ENCODE measurements around the gene YAF2.

YAF2 gene

DNA sequence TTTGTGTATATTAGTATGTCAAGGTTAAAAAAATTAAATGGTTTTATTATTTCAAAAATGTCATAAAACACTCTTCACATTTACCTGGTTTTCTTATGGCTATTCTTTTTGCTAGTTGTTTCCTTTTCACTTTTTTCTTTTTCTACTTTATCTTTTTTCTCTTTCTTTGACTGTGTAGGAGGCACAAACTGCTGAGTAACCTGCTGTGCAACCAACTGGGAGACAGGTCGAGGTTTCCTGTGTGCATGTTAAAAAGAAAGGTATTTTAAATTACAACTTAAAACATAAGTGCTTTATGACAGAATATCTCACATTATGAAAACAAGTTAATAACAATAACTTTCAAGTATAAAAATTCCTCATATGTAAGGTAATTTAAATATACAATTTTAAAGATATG is 76.5 kb downstream of the YAF2 start:
- no peak for DNase-seq (ENCODE audit: low spot score in 2 of 2)
- H3K9me3 Mint-ChIP-seq: no peaks in the 10 kb centered on the region
- peak overlapping the region; percentile 16 for H3K27ac Mint-ChIP-seq
- ATAC-seq: peak; percentile 46
- H3K4me1 Mint-ChIP-seq: peaks cover 17% of the 10 kb centered on the region
- H3K36me3 Mint-ChIP-seq: peaks cover 44% of the 10 kb centered on the region
- H3K4me3 Mint-ChIP-seq: no peak overlapping the region

DNA sequence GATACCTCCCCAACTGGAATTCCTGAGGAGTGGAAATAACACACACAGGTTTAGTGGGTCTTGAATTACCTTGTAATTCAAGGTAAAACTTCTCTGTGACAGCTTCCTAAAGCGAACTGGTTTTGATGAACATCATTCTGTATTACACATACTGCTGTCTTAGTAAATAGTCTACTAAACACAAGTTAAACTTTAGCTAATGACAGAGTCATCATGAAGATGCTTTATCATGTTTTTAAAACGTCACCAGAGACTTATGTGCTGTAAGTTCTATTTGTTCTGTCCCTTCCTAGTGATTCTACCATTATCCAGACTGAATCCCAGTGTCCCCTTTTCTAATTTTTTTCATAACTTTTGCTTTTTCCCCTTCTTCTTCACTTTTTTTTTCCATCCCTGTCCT is 81.8 kb downstream of the YAF2 start:
- Mint-ChIP-seq H3K36me3 (peaks cover 38% of the 10 kb centered on the region), H3K4me1 (peaks cover under 1% of the 10 kb centered on the region), H3K27ac (peak overlapping the region; percentile 67), H3K4me3 (no peak overlapping the region), H3K9me3 (no peaks in the 10 kb centered on the region)
- ATAC-seq (no peak), DNase-seq (ENCODE audit: low spot score in 2 of 2) (no peak)

DNA sequence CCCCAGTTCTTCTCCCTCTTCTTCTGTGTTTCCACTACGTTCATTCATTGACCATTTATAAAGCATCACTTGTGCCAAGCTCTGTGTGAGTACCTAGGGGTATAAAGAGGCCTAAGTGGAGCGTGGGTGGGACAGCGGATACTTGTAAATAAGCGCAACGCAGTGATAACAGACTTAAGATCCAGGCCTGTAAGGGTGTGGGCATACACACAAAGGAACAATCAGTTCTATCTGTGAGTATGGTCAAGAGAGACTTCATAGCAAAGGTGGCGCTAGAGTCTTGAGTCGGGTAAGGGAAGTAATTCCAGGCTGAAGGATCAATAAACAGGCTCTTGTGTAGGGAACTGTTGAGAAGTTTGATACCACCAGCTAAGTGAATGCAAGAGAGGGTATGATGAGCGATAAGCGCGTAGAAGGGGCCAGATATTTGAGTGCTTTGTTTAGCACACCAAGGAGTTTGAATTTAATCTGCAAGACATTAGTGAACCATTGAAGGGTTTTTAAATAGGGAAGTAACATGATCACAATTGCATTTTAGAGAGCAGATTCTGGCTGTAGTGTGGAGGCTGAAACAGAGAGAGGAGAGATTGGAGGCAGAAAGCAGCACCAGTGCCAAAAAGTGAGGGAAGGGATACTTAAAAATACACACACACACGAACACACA is 92.4 kb downstream of the YAF2 start:
- peak overlapping the region; percentile 80 for H3K4me3 Mint-ChIP-seq
- H3K27ac Mint-ChIP-seq: peak overlapping the region; percentile 12
- H3K36me3 Mint-ChIP-seq: no peaks in the 10 kb centered on the region
- no peak for DNase-seq (ENCODE audit: low spot score in 2 of 2)
- no peaks in the 10 kb centered on the region for H3K9me3 Mint-ChIP-seq
- no peak for ATAC-seq
- peaks cover 34% of the 10 kb centered on the region for H3K4me1 Mint-ChIP-seq

DNA sequence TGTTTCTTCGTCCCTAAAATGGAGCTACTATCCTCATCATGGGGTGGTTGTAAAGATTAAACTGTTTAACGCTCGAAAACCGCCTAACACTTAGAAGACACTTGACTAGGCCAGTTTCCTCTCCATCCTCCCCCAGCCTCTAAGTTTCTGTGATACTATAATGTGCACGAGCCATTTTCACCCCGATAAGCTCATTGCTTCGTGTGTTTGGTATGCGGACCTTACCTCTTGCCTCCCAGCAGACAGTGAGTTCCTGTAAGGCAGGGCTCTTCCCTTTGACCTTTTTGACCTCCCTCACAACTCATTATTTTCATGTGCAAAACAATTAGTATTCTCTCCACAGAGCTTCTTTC is 92.9 kb downstream of the YAF2 start:
- peak overlapping the region; percentile 80 for H3K4me3 Mint-ChIP-seq
- peaks cover 39% of the 10 kb centered on the region for H3K4me1 Mint-ChIP-seq
- peak; percentile 5 for ATAC-seq
- no peaks in the 10 kb centered on the region for H3K36me3 Mint-ChIP-seq
- no peak for DNase-seq (ENCODE audit: low spot score in 2 of 2)
- peak overlapping the region; percentile 12 for H3K27ac Mint-ChIP-seq
- H3K9me3 Mint-ChIP-seq: no peaks in the 10 kb centered on the region

DNA sequence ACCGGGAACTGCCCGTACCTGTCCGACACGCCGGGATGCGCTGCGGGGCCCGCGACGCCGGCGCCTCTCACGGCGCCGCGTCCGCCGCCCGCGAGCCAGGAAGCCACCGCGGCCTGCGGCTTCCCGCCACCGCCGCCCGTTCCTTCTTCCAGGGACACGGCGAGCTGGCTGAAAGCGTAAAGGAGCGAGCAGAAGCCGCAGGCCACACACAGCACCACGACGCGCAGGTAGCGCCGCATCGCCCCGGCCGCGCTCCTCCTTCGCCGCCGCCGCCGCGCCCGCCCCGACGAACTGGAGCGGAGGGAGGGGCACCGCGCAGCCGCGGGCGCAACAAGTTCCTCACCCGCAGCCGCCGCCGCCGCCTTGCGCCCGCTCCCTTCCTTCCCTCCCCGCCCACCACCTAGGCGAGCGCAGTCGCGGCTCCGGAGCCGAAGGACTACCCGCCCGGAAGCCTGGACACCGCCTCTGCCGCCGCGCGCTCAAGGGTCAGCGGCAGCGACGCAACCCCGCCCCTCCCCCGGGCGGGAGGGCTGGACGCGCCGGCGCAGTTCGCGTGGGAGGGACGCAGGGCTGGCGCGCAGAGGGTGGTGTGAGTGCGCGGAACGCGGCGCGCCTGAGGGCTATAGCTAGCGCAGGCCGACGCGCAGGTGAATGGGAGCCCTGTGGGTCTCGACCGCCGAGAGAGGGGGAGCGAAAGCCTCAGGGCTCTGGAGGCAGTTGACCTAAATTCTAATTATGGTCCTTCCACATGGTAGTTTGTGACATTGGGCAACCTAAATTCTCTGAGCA is 93.4 kb downstream of the YAF2 start, which contains the start of gene GXYLT1:
GXYLT1 (minus strand) TSS at position 467 of the 789 bp plus-strand sequence; CDS start at position 239, 228 bp downstream.
- peak within 1 kb of the TSS; percentile 80 for H3K4me3 Mint-ChIP-seq
- H3K36me3 Mint-ChIP-seq: no peaks in the 10 kb centered on the region
- peak; percentile 94 for ATAC-seq
- no peaks in the 10 kb centered on the region for H3K9me3 Mint-ChIP-seq
- peak within 1 kb of the TSS; percentile 75 for H3K27ac Mint-ChIP-seq
- DNase-seq (ENCODE audit: low spot score in 2 of 2): peak; percentile 83 to 92
- H3K4me1 Mint-ChIP-seq: peaks cover 39% of the 10 kb centered on the region

DNA sequence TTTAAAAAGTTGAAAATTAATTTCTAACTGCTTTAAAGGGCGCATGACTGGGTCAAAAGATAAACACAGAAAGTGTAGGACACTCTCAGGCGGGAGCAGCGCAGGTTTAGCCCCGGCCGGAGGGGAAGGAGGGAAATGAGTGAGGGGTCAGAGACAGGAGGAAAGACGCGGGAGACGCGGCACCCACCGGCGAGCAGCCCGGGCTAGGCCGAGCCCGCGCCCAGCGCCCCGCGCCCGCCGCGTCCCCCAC is 94.0 kb downstream of the YAF2 start:
- H3K4me1 Mint-ChIP-seq: peaks cover 39% of the 10 kb centered on the region
- DNase-seq (ENCODE audit: low spot score in 2 of 2) (no peak), ATAC-seq (no peak)
- H3K9me3 Mint-ChIP-seq: no peaks in the 10 kb centered on the region
- H3K36me3 Mint-ChIP-seq: no peaks in the 10 kb centered on the region
- H3K27ac Mint-ChIP-seq: peak overlapping the region; percentile 75
- H3K4me3 Mint-ChIP-seq: peak overlapping the region; percentile 80

DNA sequence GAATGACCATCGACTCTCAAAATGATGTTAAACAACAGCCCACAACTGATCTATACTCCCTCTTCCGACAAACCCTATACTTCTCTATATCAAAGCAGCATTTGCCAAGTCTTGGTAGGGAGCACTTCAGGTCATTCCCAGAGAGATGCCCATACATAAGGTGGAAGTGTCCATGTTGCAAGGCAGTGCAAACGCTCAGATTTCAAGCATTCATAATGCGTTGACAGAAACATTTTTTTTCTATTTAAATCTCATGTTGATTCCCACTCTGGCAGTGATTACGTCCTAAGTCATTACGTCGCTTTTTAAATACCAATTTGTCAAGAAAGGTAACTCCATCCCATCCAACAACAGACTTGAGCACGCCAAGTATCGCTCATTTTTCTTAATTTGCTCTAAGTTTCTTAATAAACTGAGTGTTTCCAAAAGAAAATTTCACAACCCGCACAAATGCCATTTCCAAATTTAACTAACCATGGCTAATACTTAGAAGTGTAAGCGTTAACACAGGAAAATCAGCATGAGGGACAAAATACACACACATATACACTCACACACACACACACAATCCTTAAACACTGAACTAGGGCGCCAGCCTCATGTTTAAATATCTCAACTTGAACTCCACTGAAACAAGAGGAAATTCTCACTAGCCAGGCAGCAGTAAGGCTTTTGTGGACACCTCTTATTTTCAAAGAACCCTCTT is 94.4 kb downstream of the YAF2 start:
- Mint-ChIP-seq H3K9me3 (no peaks in the 10 kb centered on the region), H3K27ac (peak overlapping the region; percentile 75), H3K4me1 (peaks cover 39% of the 10 kb centered on the region), H3K4me3 (peak overlapping the region; percentile 80), H3K36me3 (no peaks in the 10 kb centered on the region)
- DNase-seq (ENCODE audit: low spot score in 2 of 2) (no peak), ATAC-seq (no peak)

DNA sequence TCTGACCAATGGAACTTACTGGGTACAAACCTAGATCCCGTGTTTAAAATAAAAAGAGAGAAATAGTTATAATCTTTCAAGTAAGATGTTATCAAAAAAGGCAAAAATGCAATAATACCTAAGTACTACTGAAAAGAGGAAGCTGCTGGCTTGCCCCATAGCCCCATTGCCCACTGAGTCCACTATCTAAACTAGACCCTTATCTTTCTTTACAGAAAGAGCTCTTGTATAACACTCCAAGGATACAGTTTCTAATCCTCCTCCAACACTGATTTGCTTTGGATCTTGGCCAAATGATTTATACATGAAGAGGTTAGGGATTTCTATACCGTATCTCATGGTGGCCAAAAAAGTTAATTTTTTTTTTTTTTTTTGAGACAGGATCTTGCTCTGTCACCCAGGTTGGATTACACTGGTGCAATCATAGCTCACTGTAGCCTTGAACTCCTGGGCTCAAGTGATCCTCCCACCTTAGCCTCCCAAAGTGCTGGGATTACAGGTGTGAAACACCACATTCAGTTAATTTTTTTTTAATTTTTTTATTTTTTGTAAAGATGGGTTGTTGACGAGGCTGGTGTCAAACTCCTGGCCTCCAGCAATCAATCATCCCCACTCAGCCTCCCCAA is 96.0 kb downstream of the YAF2 start:
- no peak for ATAC-seq
- H3K4me1 Mint-ChIP-seq: peaks cover 39% of the 10 kb centered on the region
- DNase-seq (ENCODE audit: low spot score in 2 of 2): no peak
- no peak overlapping the region for H3K4me3 Mint-ChIP-seq
- H3K27ac Mint-ChIP-seq: no peak overlapping the region
- no peaks in the 10 kb centered on the region for H3K36me3 Mint-ChIP-seq
- H3K9me3 Mint-ChIP-seq: no peaks in the 10 kb centered on the region

DNA sequence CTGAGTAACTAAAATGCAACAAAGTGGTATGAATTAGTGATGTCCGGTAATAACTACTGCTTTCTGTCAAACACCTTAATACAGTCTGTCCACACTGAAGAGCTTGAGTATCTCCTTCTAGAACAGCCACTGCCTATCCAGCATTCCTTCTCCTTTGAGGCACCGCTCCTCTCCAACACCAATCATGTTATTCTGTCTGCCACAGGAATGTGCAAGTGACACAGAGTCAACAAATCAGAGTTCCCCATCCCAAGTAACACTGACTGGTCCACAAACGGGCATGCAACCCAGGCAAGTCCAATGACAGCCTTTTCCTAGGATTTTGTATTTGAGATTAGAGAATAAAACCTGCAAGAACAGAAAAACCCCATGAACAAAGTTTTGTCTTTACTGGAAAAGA is 97.1 kb downstream of the YAF2 start:
- Mint-ChIP-seq H3K9me3 (no peaks in the 10 kb centered on the region), H3K36me3 (no peaks in the 10 kb centered on the region), H3K4me1 (peaks cover 37% of the 10 kb centered on the region), H3K27ac (no peak overlapping the region), H3K4me3 (no peak overlapping the region)
- ATAC-seq: no peak
- DNase-seq (ENCODE audit: low spot score in 2 of 2): no peak

DNA sequence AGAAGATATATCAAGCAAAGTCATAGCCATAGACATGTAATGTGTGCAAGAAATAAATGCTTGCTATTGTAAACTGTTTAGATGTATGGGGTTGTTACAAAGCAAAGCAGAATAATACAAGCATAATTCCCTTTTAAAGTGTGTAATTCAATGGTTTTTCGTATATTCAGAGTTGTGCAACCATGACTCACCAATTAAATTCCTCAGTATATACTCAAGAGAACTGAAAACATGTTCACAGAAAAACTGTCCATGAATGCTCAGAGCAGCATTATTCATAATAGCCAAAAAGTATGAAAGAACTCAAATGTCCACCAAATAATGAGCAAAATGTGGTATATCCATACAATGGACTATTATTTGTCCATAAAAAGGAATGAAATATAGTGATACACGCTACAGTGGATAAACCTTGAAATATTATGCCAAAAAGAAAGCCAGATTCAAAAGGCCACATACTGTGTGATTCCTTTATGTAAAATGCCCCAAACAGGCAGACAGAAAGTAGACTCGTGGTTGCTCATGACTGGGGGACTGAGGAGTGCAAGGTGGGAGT is 102.7 kb downstream of the YAF2 start:
- ATAC-seq (no peak), DNase-seq (ENCODE audit: low spot score in 2 of 2) (no peak)
- Mint-ChIP-seq H3K4me3 (no peak overlapping the region), H3K36me3 (no peaks in the 10 kb centered on the region), H3K9me3 (no peaks in the 10 kb centered on the region), H3K27ac (no peak overlapping the region), H3K4me1 (peaks cover 27% of the 10 kb centered on the region)

DNA sequence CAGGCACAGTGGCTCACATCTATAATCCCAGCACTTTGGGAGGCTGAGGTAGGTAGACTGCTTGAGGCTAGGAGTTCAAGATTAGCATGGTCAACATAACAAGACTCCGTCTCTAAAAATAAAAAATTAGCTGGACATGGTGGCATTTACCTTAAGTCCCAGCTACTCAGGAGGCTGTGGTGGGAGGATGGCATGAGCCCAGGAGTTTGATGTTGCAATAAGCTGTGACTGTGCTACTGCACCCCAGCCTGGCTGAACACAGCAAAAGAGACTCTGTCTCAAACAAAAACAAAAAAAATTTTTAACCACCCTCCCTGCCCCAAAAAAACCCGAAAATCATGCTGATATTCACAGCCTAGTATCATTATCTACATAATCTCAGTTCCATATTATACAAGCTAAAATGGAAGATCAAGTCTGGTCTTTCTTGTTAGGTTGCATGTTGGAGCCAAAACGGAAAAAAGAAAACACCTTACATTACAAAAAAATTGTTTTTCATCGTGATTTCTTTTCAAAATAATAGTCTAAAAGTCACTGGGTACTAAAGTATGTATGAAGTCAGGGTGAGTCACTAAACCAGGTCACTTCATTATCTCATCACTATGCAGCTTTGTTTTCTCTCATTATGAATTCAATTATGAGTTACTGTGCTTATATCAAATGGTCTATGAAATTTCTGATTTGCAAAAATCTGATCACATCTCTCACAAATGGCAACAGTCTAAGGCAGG is 107.2 kb downstream of the YAF2 start:
- ATAC-seq (peak; percentile 80), DNase-seq (ENCODE audit: low spot score in 2 of 2) (no peak)
- H3K4me1 Mint-ChIP-seq: peaks cover 34% of the 10 kb centered on the region
- no peak overlapping the region for H3K27ac Mint-ChIP-seq
- no peaks in the 10 kb centered on the region for H3K36me3 Mint-ChIP-seq
- H3K4me3 Mint-ChIP-seq: no peak overlapping the region
- H3K9me3 Mint-ChIP-seq: no peaks in the 10 kb centered on the region

DNA sequence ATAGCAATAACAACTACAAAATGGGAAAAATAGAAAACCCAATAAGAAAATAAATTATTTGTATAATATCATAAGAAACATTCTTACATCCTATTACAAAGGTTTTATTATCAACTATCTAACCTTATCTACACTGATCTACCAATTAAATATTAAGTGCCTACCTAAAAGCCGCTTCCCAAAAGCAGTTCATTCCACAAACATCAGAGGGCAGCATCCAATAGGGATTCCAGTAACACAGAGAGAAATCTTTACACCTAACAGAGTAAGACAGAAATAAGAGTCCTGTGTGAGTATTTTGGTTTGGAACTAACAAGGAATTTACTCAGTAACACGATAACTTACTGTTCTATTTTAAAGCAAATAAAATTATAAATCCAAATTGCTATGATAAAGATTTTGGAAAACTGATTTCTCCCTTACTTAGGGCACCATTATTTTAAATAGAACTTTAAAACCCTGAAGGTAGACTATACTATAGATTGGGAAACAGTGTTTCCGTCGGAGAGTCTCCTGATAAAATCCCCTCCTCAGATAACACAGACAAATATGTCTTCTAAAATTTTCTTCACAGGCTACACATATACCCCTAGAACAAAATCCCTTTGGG is 108.3 kb downstream of the YAF2 start:
- H3K4me1 Mint-ChIP-seq: peaks cover 23% of the 10 kb centered on the region

DNA sequence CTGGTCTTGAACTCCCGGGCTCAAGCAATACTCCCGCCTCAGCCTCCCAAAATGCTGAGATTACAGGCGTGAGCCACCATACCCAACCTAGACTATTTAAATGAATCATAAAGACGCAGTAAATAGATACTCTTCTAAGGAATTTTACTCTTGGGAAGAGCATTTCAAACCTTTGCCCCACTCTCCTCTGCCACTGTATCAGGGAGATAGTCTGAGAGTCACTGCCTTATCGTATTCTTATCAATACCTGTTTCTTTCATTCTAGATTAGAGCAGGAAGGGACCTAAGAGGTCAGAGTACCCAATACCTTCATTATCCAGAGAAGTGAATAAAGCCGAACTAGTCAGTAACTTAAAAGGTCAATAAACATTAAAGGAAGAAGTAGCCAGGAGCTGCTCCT is 109.2 kb downstream of the YAF2 start:
- Mint-ChIP-seq H3K9me3 (no peaks in the 10 kb centered on the region), H3K4me1 (peaks cover 22% of the 10 kb centered on the region), H3K36me3 (no peaks in the 10 kb centered on the region), H3K4me3 (no peak overlapping the region), H3K27ac (no peak overlapping the region)
- DNase-seq (ENCODE audit: low spot score in 2 of 2) (no peak), ATAC-seq (no peak)

More for the DNA sequence above, 108.3 kb downstream of the YAF2 start:
- no peaks in the 10 kb centered on the region for H3K9me3 Mint-ChIP-seq
- no peak for DNase-seq (ENCODE audit: low spot score in 2 of 2)
- no peaks in the 10 kb centered on the region for H3K36me3 Mint-ChIP-seq
- H3K4me3 Mint-ChIP-seq: no peak overlapping the region
- ATAC-seq: no peak
- no peak overlapping the region for H3K27ac Mint-ChIP-seq

DNA sequence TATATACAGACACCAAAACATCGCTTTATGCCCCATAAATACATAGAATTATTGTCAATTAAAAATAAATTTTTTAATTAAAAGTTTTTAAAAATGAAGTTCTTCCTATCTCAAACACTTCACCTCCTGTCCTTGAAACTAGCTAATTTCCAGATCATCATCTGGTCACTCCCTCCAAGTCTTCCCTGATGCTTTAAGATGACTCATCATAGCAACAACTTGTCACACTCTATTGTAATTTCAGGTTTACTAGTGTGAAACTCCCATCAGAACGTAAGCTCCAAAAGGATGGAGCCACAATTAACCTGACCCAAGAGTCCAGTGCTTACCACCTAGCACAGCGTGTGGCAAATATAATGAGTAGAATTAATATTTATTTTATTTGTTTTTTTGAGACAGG is 109.7 kb downstream of the YAF2 start:
- no peaks in the 10 kb centered on the region for H3K9me3 Mint-ChIP-seq
- H3K4me1 Mint-ChIP-seq: peaks cover 18% of the 10 kb centered on the region
- ATAC-seq: peak; percentile 59
- H3K36me3 Mint-ChIP-seq: no peaks in the 10 kb centered on the region
- H3K27ac Mint-ChIP-seq: no peak overlapping the region
- no peak for DNase-seq (ENCODE audit: low spot score in 2 of 2)
- H3K4me3 Mint-ChIP-seq: no peak overlapping the region

Data from stimulated activated effector memory CD8-positive, alpha-beta T cell treated with anti-CD3 and anti-CD28 coated beads, Interleukin-12 subunit alpha, Interleukin-12 subunit beta, amount 100 ng/mL, for 72 hours (primary cell).